Sigmoid colon (tissue), 7 donors: ENCODE results near the gene IPPK. TPM values are rescaled to one million over a fixed set of nuclear protein-coding genes. Genes with fewer than 3 reads are reported as not detected.
"Not testable (repeated sequence)": the region's sequence is repeated elsewhere in the genome, so short reads cannot be mapped to it uniquely, and the experiment has no call there.

Source experiments
- DNase-seq: peaks from one replicate; pipeline ENCODE4 v3.0.0-alpha.2; 2019
- H3K27ac ChIP-seq, 4 donors: fragments of 200-600 bp; sonication (generic); one replicate each; pipeline ENCODE4 v1.5.1; 2016 to 2019; ENCODE audit warnings: mild to moderate bottlenecking in 1 of 4
- H3K27me3 ChIP-seq, 3 donors: fragments of 200-600 bp; sonication (generic); one replicate each; pipeline ENCODE4 v1.5.1; 2019; ENCODE audit warnings: mild to moderate bottlenecking in 1 of 3
- H3K36me3 ChIP-seq, 4 donors: fragments of 200-600 bp; sonication (generic); one replicate each; pipeline ENCODE4 v1.5.1; 2016 to 2019
- H3K4me1 ChIP-seq, 4 donors: fragments of 200-600 bp; sonication (generic); one replicate each; pipeline ENCODE4 v1.5.1; 2017 to 2019
- H3K4me3 ChIP-seq, 4 donors: fragments of 200-600 bp; sonication (generic); one replicate each; pipeline ENCODE4 v1.5.1; 2017 to 2019; ENCODE audit warnings: mild to moderate bottlenecking in 2 of 4, moderate library complexity in 1 of 4
- H3K9me3 ChIP-seq, 4 donors: fragments of 200-600 bp in 3 of 4; sonication (generic) in 3 of 4; one replicate each; pipeline versions ENCODE4 v1.5.1 to v1.6.1; 2013 to 2019
- EP300 ChIP-seq, 4 donors: sonication (generic); formaldehyde crosslinking; IDR thresholded peaks; one replicate each; pipeline ENCODE4 v1.6.1; 2017; ENCODE audit warnings: antibody characterized with exemption in 4 of 4
- POLR2A ChIP-seq, 2 donors: fragments of 450-650 bp; IDR thresholded peaks; one replicate each; pipeline ENCODE4 v1.6.1; 2016; ENCODE audit warnings: antibody characterized with exemption in 2 of 2, mild to moderate bottlenecking in 2 of 2, moderate library complexity in 2 of 2
- POLR2AphosphoS5 ChIP-seq, 4 donors: sonication (generic); formaldehyde crosslinking; IDR thresholded peaks; one replicate each; pipeline ENCODE4 v1.6.1; 2017; ENCODE audit warnings: antibody characterized with exemption in 4 of 4
- WGBS, 2 donors: extraction: QIAGEN DNeasy Blood & Tissue Kit; methylation state at CpG; one replicate each; pipeline ENCODE4 v1.1.7; 2013; 5-methylcytosine and 5-hydroxymethylcytosine counted together
- intact Hi-C: fragments of 100-400 bp; cut with DNase I; formaldehyde crosslinking; loops from one replicate; pipeline ENCODE4 v1.15.1; 2023
- polyA plus RNA-seq, 3 donors: library from polyadenylated mRNA; stranded (reverse); fragments of 200-250 nt; gene quantifications; one replicate each; pipeline ENCODE4 v1.2.3, GENCODE V29; 2013
- total RNA-seq, 4 donors: library from RNA; depleted of rRNA; stranded (reverse); fragments of >200 nt; gene quantifications; one replicate each; pipeline ENCODE4 v1.1.0, GENCODE V29; 2016
- TF ChIP-seq, protein P1 (sequence below), 4 experiments: fragments of 450-650 bp in 3 of 4; fragments of 200-600 bp in 1 of 4; IDR thresholded peaks; one replicate each; pipeline ENCODE4 v1.5.1; 2016 to 2019; ENCODE audit warnings: antibody characterized with exemption in 4 of 4, mild to moderate bottlenecking in 3 of 4, moderate library complexity in 2 of 4
- donor health status: healthy with polysubstance abuse.
- donor health status: Bipolar disorder and iron deficiency.
- donor health status: healthy.

IPPK gene
- total and polyA plus RNA-seq, 7 donors: 3.6 to 12.5 (median 6.4) TPM

DNA sequence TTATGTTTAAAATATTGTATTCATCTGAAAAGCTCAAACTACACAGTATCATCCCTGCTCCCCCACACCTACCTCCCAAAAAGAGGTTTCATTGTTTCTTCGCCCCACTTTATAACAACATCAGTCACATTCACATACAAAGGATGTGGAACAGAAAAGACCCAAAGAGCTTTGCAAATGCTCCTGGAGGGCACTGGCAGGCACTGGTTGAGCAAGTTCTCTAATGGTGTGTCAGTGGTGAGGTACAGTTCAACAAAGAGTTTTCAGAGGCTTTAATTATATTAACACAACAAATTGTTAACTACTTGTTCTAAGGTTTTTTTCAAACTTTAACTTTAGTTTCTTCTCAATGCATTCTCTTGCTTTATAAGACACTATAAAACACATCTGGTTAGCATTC lies 80.0 kb downstream of the IPPK start:
- H3K4me3 ChIP-seq: no peak overlapping the region
- H3K36me3 ChIP-seq: no peaks in the 10 kb centered on the region
- 79 to 86% methylated on average over 1 of the region's 1 CpG for WGBS, 2 donors
- peak overlapping the region; percentile 56 to 77 (median 62) for H3K27ac ChIP-seq
- H3K27me3 ChIP-seq: no peaks in the 10 kb centered on the region
- TF ChIP-seq EP300 (IDR thresholded peaks at IDR 0.05) (no peak), POLR2AphosphoS5 (IDR thresholded peaks at IDR 0.05) (no peak), POLR2A (IDR thresholded peaks at IDR 0.05) (no peak)
- TF ChIP-seq, protein P1, sequence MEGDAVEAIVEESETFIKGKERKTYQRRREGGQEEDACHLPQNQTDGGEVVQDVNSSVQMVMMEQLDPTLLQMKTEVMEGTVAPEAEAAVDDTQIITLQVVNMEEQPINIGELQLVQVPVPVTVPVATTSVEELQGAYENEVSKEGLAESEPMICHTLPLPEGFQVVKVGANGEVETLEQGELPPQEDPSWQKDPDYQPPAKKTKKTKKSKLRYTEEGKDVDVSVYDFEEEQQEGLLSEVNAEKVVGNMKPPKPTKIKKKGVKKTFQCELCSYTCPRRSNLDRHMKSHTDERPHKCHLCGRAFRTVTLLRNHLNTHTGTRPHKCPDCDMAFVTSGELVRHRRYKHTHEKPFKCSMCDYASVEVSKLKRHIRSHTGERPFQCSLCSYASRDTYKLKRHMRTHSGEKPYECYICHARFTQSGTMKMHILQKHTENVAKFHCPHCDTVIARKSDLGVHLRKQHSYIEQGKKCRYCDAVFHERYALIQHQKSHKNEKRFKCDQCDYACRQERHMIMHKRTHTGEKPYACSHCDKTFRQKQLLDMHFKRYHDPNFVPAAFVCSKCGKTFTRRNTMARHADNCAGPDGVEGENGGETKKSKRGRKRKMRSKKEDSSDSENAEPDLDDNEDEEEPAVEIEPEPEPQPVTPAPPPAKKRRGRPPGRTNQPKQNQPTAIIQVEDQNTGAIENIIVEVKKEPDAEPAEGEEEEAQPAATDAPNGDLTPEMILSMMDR (IDR thresholded peaks at IDR 0.05): no peak
- H3K4me1 ChIP-seq: peaks cover 0 to 37% (median 28%) of the 10 kb centered on the region in 4 donors
- no peak for DNase-seq
- intact Hi-C loops: no loop called here
- H3K9me3 ChIP-seq: no peaks in the 10 kb centered on the region

DNA sequence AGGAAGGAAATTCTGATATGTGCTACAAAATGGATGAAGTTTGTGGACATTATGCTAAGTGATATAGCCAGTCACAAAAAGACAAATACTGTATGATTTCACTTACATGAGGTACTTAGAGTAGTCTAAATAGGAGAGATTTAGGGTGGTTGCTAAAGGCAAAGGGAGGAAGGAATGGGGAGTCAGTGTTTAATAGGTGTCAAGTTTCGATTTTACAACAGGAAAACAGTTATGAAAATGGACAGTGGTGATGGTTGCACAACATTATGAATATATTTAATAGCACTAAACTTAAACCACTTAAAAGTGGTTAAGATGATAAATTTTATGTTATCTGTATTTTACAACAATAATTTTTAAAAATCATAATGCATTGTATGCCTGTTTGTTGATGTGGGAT lies 93.8 kb downstream of the IPPK start:
- Histone ChIP-seq H3K36me3 (no peaks in the 10 kb centered on the region), H3K4me3 (no peak overlapping the region), H3K4me1 (peaks cover 0 to 8% (median 3%) of the 10 kb centered on the region in 4 donors), H3K27ac (no peak overlapping the region), H3K27me3 (no peaks in the 10 kb centered on the region), H3K9me3 (no peaks in the 10 kb centered on the region)
- intact Hi-C loops: no loop called here
- WGBS, 2 donors: 59 to 76% methylated on average over 1 of the region's 1 CpG
- no peak for DNase-seq
- TF ChIP-seq POLR2AphosphoS5 (IDR thresholded peaks at IDR 0.05): no peak
- no peak for TF ChIP-seq POLR2A (IDR thresholded peaks at IDR 0.05)
- no peak for TF ChIP-seq EP300 (IDR thresholded peaks at IDR 0.05)
- TF ChIP-seq, protein P1 (IDR thresholded peaks at IDR 0.05): no peak

DNA sequence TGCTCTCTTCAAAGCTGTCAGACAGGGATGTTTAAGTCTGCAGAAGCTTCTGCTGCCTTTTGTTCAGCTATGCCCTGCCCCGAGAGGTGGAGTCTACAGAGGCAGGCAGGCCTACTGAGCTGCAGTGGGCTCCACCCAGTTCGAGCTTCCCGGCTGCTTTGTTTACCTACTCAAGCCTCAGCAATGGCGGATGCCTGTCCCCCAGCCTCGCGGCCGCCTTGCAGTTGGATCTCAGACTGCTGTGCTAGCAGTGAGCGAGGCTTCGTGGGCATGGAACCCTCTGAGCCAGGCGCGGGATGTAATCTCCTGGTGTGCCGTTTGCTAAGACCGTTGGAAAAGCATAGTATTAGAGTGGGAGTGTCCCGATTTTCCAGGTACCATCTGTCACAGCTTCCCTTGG lies 96.3 kb downstream of the IPPK start:
- H3K4me1 ChIP-seq, intact Hi-C loops, H3K4me3 ChIP-seq, DNase-seq, H3K27me3 ChIP-seq, H3K36me3 ChIP-seq, H3K27ac ChIP-seq, H3K9me3 ChIP-seq: not testable (repeated sequence)
- 95 to 96% methylated on average over 14 of the region's 14 CpGs for WGBS, 2 donors

DNA sequence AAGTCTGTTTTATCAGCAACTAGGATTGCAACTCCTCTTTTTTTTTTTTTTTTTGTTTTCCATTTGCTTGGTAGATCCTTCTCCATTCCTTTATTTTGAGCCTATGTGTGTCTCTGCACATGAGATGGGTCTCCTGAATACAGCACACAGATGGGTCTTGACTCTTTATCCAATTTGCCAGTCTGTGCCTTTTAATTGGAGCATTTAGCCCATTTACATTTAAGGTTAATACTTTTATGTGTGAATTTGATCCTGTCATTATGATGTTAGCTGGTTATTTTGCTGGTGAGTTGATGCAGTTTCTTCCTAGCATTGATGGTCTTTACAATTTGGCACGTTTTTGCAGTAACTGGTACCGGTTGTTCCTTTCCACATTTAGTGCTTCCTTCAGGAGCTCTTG lies 98.1 kb downstream of the IPPK start:
- WGBS, 2 donors: 90 to 91% methylated on average over 2 of the region's 2 CpGs
- intact Hi-C loops, H3K4me3 ChIP-seq: not testable (repeated sequence)

DNA sequence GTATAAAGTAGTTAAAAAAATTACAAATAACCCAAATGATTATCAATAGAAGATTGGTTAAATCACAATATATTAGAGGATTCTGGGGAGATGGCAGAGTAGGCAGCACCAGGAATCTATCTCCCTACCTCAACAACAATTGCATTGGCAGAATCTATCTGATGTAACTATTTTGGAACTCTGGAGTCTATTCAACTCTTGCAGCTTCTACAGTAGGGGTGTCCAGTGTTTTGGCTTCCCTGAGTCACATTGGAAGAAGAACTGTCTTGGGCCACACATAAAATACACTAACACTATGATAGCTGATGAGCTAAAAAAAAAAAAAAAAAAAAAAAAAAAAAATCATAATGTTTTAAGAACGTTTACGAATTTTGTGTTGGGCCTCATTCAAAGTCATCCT lies 104.9 kb downstream of the IPPK start:
- intact Hi-C loops: no loop called here
- H3K4me1 ChIP-seq: peaks cover 0 to 27% (median 5%) of the 10 kb centered on the region in 4 donors
- no peak overlapping the region for H3K4me3 ChIP-seq
- H3K27me3 ChIP-seq: no peaks in the 10 kb centered on the region
- no peak for DNase-seq
- H3K36me3 ChIP-seq: no peaks in the 10 kb centered on the region
- 84 to 88% methylated on average over 2 of the region's 2 CpGs for whole genome bisulfite sequencing, 2 donors
- peak overlapping the region in 1 of 4 donors; percentile 56 for H3K27ac ChIP-seq
- H3K9me3 ChIP-seq: no peaks in the 10 kb centered on the region
- TF ChIP-seq, protein P1 (IDR thresholded peaks at IDR 0.05): no peak
- no peak for TF ChIP-seq EP300 (IDR thresholded peaks at IDR 0.05)
- TF ChIP-seq POLR2AphosphoS5 (IDR thresholded peaks at IDR 0.05): no peak
- TF ChIP-seq POLR2A (IDR thresholded peaks at IDR 0.05): no peak

More for the DNA sequence above, 98.1 kb downstream of the IPPK start:
- H3K27me3 ChIP-seq, H3K36me3 ChIP-seq, H3K27ac ChIP-seq, H3K9me3 ChIP-seq, H3K4me1 ChIP-seq, DNase-seq: not testable (repeated sequence)

DNA sequence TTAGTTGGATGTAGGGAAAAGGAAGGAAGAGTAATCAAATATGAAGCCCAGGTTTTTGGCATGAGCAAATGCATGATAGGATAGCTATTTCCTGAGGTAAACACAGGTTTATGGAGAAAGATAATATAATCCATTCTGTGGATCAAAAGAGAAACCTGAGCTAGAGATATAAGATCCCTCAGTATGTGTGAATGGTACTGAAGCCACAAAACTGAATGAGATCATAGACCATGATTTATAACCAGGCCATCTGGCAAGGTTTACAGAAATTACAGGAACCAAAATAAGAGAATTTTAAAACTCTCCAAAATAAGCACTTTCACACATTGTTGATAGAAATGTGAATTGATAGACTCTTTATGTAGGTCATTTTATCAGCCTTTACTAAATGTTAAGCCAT lies 105.4 kb downstream of the IPPK start:
- intact Hi-C loops: no loop called here
- no peak overlapping the region for H3K4me3 ChIP-seq
- H3K4me1 ChIP-seq: peaks cover 0 to 27% (median 5%) of the 10 kb centered on the region in 4 donors
- no peaks in the 10 kb centered on the region for H3K27me3 ChIP-seq
- no peak for DNase-seq
- H3K27ac ChIP-seq: peak overlapping the region in 2 of 4 donors; percentile 24 to 56
- no peaks in the 10 kb centered on the region for H3K36me3 ChIP-seq
- TF ChIP-seq, protein P1 (IDR thresholded peaks at IDR 0.05): no peak
- TF ChIP-seq POLR2A (IDR thresholded peaks at IDR 0.05) (no peak), EP300 (IDR thresholded peaks at IDR 0.05) (no peak), POLR2AphosphoS5 (IDR thresholded peaks at IDR 0.05) (no peak)
- no peaks in the 10 kb centered on the region for H3K9me3 ChIP-seq
